Muscle of arm (tissue), 12 donors: ENCODE data around the gene BAG3. TPM values are rescaled to one million over a fixed set of nuclear protein-coding genes. Genes with fewer than 3 reads are reported as not detected.
"Not testable (repeated sequence)": the region's sequence is repeated elsewhere in the genome, so short reads cannot be mapped to it uniquely, and the experiment has no call there.

ENCODE experiments used
- DNase-seq: peaks from one replicate; pipeline ENCODE4 v3.0.0-alpha.2; 2013
- polyA plus RNA-seq, 12 donors: library from polyadenylated mRNA; unstranded; fragments of 120-200 nt; gene quantifications; one replicate each; pipeline ENCODE4 v1.2.1, GENCODE V29; 2013; ENCODE audit not compliant: insufficient read length in 12 of 12

The BAG3 gene
- polyA plus RNA-seq, 12 donors, result 21.8 to 50.1 (median 38.6) TPM; not detected in 1

DNA sequence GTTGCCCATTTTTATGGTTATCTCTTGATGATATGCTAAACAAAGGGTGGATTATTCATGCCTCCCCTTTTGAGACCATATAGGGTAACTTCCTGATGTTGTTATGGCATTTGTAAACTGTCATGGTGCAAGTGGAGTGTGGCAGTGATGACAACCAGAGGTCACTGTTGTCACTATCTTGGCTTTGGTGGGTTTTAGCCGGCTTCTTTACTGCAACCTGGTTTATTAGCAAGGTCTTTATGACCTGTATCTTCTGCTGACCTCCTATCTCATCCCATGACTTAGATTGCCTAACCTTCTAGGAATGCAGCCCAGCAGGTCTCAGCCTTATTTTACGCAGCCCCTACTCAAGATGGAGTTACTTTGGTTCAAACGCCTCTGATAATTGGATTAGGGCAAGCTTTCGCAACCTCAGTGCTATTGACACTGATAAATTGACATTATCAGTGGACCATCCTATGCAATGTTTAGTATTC is 36.9 kb downstream of the BAG3 start:
- DNase-seq, result no peak

DNA sequence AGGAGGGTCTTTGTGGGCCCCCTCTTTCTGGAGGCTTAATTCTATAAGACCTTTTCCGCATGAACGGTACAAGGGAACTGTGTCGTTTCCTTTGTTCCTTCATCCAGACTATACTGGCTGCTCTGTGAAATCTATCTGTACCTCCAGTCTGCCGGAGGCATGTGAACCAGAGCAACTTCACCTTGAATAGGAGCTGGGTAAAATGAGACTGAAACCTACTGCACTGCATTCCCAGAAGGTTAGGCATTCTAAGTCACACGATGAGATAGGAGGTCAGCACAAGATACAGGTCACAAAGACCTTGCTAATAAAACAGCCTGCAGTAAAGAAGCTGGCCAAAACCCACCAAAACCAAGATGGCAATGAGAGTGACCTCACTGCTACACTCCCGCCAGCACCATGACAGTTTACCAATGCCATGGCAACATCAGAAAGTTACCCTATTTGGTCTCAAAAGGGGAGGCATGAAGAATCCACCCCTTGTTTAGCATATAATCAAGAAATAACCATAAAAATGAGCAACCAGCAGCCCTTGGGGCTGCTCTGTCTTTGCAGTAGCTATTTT is 37.9 kb downstream of the BAG3 start:
- DNase-seq, result no peak

DNA sequence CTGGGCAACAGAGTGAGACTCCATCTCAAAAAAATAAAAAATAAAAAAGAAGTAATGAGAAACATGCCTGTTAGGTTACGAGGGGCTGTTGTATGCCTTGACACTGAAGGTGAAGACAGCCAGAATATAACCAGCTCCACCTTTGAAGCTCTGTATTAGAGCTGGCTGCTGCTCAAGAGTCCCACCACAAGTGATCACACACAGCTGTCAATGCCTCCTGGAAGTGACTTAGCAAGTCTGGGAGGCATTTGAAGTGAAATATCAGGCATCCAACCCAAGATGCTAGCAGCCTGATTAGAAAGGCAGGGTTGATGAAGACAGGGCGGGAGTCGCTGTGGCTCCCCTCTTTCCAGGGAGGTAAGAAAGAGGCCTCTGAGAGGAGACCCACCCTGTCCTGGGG is 40.5 kb downstream of the BAG3 start:
- DNase-seq, result no peak

DNA sequence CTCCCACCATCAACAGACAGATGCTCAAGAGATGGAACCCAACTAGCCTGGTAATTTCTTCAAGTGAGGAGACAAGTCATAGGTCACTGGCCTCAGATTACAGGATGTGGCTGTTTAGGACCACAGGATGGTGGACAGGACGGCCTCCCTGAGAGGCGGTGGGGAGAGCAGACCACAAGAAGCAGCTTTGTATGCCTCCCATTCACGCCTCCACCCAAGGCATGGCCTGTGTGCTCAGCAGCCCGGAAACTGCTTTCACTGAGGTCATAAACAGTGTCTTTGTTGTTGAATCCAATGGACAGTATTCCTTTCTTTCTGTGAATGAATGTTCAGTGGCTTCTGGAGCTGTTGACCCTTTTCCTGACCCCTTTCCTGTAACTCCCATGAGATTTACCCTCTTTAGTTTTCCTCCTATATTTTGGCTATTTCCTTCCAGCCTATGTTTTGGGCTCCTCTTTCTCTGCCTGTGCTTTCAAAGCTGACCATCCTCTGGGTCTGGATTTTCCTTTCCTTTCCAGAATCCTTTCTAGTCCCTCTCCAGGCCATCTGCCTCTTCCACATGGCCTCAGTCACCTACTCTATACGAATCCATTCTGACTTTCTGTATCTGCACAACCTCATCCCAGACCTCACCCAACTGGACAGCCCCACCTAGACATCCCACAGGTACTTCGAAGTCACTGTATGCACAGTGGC is 42.2 kb downstream of the BAG3 start:
- DNase-seq, result no peak

DNA sequence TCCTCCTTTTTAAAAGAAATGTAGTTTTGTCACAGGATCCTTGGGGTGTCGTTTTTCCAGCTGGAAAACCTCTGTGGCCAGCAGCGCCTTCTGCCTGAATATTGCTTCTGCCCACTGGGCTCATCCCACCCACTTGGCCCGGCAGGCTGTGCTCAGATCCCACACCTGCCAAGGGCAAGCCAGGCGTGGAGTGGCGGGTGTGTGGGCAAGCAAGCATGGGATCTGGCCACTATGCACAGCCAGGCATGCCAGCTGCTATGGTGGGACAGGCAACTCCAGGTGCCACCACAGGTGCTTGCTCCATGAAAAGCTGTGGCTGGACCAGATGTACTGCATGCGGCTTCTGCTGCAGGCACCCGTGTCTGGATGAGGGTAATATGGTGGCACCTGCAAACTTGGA is 43.4 kb downstream of the BAG3 start:
- no peak for DNase-seq

DNA sequence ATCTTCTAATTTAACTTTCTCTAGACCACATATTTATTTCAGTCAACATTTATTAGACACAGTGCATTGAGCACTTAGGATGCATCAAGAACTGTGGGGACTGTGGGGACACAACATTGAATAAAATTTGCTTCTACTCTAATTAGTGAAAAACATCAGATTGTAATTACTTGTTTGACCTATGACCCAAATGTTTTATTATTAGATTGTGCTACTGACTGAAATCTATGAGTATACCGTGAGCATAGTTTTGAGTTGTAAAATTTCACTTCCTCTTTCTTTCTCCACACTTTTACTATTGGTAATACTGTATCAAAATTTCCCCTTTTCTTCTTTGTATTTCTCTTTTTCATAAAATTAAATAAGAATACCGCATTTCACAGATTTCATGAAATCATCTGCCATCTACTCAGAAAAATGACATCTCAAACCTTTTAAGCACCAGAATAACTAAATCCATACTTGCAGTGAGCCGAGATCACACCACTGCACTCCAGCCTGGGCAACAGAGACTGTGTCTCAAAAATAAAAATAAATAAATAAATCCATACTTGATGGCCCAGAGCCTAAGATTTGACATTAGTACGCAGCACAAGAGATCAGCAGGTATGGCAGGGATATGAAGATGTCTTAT is 49.3 kb downstream of the BAG3 start:
- no peak for DNase-seq

DNA sequence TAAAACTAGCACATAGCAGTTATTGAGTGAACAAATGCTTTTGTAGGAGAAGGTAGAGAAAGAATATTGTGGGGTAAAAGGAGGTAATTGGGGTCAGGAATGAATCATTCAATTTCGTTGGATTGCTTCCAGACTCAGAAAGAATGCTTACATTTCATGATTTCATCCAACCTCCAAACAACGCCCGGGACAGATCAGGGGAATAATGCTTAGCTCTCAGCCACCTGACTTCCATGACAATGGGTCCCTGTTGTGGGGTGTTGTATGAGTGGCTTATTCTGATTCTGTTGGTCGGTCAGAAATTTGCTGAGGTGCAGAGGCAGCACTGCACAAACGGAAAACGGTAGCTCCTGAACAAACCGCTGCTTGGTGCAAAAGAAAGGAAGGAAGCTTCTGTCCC is 50.7 kb downstream of the BAG3 start:
- DNase-seq, result no peak

DNA sequence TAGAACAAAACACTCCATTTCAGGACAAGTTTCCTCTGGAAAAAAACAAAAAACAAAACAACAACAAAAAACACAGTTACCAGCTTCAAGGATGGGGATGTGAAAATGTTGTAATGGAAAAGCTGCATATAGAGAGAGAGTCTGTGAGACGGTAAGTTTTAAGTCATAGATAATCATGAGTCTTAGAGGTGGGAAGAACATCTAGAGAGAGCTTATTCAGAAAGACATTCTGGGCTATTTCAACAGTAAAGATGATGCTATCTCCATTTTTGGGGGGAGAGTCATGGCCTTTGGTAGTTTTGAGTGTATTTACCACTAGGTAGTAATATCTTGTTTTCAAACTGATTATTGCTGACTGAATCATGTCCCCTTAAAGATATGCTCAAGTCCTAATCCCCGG is 51.4 kb downstream of the BAG3 start:
- DNase-seq, result no peak

DNA sequence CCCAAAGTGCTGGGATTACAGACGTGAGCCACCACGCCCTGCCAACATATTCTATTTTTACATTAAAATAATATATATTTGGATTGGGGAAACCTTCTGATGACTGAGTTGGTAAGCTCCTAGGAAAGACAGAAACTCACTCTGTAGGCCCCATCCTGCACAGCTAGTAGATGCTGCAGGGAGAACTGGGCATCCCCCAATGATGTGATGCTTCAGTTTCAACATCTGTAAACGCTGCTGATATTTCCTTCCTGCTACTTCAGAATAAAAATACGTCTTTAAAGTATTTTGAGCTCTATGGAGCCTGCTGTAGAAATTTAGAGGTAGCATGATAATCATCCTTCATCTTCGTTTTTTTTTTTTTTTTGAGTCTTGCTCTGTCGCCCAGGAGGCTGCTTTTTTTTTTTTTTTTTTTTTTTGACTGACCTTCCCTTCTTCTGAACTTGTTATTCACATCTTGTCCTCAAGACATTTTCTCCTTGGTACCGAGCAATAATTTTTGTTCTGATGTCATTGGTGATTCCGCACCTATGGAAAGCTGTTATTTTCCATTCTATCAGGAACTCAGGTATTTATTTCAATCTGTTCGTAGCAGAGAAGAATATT is 52.8 kb downstream of the BAG3 start:
- DNase-seq, result no peak

DNA sequence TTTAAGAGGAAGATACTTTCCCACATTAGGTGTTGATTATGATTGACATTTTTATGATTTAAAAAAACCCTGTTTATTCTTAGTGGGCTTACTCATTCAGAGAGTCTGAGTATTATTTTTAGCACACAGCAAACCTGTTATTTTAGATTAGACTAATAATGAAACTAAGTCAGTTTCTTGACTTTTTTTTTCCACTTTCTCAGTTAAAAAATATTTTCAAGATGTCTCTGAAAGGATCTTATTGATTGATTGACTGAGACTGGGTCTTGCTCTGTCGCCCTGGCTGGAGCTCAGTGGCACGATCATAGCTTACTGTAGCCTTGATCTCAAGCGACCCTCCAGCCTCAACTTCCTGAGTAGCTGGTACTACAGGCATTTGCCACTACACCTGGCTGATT is 54.3 kb downstream of the BAG3 start:
- no peak for DNase-seq

DNA sequence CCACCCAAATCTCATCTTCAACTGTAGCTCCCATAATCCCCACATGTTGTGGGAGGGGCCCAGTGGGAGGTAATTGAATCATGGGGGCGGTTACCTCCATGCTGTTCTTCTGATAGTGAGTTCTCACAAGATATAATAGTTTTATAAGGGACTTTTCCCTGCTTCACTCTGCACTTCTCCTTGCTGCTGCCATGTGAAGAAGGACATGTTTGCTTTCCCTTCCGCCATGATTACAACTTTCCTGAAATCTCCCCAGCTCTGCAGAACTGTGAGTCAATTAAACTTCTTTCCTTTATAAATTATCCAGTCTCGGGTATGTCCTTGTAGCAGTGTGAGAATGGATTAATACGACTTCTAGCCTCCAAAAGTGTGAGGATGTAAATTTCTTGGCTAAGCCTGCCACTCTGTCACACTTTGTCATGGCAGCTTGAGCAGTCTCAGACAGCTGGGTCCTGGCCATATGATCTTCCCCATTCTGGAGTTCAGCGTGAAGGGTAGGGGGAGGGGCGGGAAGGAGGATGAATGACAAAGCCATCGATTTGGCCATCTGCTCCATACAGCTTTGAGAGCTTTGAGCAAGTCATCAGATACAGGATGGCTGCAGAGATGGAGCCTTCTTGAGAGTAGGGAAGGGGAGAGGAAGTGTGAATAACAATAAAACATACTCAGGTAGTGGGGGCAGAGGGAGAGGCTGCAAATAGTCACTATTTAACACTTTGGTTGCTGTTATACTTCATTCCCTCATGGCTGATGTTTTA is 55.5 kb downstream of the BAG3 start:
- DNase-seq, result no peak

DNA sequence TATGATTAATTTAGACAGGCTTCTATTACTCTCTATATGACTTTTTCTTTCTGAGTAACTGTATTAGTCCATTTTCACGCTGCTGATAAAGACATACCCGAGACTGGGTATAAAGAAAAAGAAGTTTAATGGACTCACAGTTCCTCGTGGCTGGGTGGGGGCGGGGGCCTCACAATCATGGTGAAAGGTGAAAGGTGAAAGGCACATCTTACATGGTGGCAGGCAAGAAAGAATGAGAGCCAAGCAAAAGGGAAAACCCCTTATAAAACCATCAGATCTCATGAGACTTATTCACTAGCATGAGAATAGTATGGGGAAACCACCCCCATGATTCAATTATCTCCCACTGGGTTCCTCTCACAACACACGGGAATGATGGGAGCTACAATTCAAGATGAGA is 56.2 kb downstream of the BAG3 start:
- not testable (repeated sequence) for DNase-seq

DNA sequence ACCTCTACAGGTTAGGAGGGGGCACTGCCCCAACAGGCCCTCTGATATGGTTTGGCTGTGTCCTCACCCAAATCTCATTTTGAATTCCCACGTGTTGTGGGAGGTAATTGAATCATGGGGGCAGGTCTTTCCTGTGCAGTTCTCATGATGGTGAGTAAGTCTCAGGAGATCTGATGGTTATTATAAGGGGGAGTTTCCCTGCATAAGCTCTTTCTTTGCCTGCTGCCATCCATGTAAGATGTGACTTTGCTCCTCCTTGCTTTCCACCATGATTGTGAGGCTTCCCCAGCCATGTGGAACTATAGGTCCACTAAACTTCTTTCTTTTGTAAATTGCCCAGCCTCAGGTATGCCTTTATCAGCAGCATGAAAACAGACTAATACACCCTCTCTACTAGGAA is 59.8 kb downstream of the BAG3 start:
- not testable (repeated sequence) for DNase-seq

DNA sequence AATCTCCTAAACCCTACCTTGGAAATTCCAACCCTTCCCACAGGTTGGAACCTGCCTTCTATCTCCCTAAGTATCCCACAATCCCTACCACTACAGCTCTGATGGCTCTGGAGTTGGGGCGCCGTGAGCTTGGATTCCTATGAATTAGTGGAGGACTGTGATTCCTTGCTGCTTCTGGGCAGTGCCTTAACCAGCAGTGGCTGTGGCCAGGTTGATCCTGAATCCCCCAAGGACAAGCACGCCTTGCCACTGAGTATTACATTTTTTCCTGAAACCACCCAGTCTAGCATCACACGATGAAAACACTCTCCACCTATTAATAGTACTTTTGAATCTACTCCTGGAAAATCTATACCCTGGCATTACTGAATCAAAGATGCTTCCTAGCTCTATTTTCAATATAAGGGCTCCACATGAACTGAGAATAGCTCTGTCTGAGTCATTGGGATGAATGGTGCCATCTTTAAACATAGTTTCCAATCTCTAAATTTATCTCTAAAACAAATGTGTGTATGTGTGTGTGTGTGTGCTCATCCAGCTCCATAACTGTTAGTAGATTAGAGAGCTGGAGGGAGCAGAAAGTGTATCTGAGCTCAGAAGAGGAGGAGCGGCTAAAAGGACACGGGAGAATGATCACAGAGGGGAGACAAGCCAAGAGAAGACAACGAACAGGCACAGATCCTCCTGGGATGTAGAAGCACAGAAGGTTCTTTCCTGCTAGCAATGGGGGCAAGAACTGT is 62.7 kb downstream of the BAG3 start:
- DNase-seq, result no peak

DNA sequence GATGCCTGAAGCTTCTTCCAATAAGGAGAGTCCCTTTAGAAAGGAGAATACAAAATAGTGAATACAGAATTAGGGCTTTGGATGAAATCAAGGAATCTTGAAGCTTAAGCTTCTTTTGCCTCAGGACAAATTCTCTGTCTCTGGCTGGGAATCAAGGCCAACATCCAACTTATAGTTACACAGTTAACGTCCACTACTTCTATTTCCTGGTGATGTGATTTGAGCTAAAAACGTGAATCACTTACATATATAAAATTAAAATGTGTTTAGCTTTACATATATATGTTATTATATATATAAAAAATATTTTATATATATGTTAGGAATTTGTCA is 63.3 kb downstream of the BAG3 start:
- DNase-seq, result no peak

DNA sequence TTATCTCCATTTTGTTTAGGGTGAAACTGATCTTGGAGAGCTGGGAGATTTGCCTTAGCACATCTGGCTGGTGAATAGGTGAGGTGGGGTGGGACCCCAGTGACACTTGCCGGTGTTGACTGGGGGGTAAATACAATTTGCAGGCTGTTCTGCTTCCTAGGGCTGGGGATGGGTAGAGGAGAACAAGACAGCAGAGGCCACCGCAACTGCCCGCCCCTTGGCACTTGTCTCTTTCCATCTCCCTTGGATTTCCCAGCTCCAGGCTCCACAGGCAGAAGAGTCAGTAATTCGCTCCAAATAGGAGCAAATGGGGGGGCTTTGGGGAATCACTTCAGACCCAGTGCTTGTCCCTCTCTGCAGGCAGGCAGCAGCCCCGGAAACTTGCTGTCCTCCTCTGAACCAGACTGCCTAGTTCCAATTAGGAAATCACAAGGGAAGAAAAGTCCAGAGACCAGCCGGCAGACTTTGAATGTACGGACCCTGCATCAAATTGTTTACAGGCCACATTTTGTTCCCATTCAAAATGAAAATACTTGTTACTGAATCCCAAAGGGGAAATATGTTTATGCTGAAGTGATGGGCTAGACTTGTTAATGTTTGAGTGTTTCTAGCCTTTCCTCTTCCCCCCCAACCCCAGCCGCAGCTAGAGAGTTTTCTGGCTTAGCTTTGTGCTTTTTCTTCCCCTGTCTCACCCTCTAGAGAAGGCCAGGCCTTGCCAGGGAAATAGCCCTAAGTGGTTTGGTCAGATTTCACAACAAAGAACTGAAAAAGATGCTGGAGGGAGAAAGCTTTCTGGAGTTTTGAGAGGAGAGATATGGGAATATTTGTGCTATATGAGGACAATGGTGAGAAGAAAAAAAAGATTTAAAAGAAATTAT is 64.7 kb downstream of the BAG3 start:
- DNase-seq, result no peak

DNA sequence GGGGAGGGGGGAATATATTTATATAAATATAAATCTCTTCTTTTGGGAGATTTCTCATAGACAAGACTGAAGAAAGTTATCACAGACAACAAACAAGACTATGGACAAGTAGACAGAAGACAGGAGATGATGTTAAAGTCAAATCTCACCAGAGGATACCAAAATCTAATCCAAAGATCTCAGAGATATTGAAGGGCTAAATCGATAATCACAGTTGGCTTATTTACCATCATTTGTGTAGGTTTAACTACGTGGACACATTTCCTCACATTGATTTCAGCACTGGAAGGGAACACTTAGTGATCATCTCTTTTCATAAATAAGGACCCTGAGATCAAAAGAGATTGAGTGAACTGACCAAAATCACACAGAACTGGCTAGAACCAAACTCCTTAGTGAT is 72.0 kb downstream of the BAG3 start:
- DNase-seq, result no peak

DNA sequence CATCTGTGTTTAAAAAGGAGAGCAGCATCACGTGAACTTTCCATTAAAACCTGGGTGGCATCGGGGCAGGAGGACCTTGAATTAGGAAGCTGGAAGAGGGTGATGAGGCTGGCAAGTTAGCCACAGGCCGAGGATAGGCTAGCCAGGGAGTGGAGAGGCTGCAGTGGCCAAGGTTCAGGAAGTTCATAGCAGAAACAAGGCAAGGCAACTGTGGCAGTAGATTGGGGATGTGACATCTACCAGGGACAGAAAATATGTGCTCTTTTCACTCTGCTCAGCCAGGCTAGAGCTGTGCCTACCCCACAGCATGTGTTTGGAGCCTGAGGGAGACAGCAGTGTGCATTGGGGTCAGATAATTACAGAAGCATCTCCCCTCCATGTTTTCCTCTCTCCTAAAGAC is 72.4 kb downstream of the BAG3 start:
- no peak for DNase-seq

DNA sequence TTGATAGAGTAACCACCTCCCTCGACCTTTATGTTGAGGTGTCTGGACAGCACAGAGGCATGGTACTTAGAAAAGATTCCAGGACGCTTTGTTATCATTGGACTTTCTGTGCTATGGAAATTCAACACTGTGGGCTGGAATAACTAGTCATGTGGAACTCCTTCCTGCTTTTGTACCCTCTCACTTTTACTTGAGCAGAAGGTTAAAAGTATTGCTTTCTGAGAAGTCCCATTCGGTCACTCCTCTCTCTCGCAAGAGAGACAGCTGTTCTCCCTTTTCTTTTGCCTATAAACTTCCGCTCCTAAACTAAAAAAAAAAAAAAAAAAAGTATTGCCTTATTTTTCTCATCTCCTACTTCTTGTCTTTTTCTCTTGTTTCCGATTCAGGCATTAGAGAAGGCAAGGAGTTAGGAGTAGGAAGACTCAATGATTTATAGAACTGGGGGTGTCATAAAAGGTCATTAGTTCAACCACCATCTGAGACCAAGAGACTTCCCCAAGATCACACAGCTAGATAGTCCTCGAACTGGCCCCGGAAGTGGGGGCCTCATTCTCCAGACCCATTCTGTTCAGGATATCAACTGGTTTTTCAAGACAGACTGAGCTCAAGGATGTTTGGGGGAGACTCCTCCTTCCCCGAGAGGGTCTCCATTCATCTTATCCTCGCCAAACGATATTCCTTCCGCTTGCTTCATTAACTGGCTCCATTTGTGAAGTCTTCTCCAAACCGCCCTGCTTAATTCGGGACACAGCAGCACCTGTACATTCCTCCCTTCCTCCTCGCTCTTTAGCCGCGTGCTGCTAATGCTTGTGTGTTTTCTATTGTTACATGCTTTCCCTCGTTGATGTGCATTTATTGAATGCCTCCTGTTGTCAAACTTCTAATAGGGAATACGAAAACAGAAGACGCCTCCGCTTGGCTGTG is 73.7 kb downstream of the BAG3 start:
- peak; percentile 48 for DNase-seq

DNA sequence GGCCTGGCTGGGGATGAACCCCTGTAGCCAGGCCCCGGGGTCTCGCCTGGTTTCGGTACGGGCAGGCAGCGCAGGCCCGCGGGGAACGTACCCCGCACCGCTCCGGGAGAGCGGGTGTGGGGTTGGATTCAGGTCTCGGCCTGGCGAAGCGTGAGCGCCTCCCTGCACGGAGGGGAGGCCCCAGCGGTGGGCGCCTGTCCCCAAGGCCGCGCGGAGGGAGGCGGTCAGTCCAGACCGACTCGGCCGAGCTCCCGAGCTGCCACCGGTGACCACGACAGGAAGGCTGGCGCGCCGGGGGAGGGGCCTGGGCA is 74.3 kb downstream of the BAG3 start:
- no peak for DNase-seq
